ENCODE measurements around the gene CAMK2B. TPM values are rescaled to one million over a fixed set of nuclear protein-coding genes. Genes with fewer than 3 reads are reported as not detected.

The CAMK2B gene
- total RNA-seq, 1 donor from 2014 or later = 98.0 TPM

DNA sequence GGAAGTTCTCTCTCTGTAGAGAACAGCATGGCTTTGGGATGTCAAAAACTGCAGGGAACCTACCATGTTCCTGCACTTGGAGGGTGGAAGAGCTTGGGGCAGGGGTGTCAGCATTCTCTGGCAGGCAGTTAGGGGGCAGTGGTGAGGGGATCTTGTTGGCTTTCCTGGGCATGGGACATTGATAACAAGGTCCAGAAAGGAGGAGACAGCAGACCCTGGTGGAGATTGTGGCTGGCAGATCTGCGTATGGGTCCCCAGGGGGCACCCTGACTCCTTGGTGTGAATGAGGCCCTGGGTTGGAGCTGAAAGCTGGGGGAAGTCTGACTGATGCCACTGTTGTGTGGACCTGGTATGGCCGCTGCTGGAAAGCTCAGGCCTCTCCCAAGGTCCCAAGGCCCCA, 22.9 kb upstream of the CAMK2B start:
- H3K27me3 ChIP-seq (ENCODE audit: low read depth) = no peaks in the 10 kb centered on the region
- H3K4me3 ChIP-seq = no peak overlapping the region
- H3K4me1 ChIP-seq = peaks cover 24% of the 10 kb centered on the region
- H3K36me3 ChIP-seq = no peaks in the 10 kb centered on the region
- TF ChIP-seq, protein P1, sequence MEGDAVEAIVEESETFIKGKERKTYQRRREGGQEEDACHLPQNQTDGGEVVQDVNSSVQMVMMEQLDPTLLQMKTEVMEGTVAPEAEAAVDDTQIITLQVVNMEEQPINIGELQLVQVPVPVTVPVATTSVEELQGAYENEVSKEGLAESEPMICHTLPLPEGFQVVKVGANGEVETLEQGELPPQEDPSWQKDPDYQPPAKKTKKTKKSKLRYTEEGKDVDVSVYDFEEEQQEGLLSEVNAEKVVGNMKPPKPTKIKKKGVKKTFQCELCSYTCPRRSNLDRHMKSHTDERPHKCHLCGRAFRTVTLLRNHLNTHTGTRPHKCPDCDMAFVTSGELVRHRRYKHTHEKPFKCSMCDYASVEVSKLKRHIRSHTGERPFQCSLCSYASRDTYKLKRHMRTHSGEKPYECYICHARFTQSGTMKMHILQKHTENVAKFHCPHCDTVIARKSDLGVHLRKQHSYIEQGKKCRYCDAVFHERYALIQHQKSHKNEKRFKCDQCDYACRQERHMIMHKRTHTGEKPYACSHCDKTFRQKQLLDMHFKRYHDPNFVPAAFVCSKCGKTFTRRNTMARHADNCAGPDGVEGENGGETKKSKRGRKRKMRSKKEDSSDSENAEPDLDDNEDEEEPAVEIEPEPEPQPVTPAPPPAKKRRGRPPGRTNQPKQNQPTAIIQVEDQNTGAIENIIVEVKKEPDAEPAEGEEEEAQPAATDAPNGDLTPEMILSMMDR (IDR thresholded peaks at IDR 0.05; ENCODE audit: borderline replicate concordance) = peak; percentile 9
- H3K9me3 ChIP-seq (replicated peaks) = peaks cover under 1% of the 10 kb centered on the region
- no peak for DNase-seq
- H3K27ac ChIP-seq (replicated peaks) = no peak overlapping the region
- intact Hi-C loops (cut with micrococcal nuclease) = no loop called here

DNA sequence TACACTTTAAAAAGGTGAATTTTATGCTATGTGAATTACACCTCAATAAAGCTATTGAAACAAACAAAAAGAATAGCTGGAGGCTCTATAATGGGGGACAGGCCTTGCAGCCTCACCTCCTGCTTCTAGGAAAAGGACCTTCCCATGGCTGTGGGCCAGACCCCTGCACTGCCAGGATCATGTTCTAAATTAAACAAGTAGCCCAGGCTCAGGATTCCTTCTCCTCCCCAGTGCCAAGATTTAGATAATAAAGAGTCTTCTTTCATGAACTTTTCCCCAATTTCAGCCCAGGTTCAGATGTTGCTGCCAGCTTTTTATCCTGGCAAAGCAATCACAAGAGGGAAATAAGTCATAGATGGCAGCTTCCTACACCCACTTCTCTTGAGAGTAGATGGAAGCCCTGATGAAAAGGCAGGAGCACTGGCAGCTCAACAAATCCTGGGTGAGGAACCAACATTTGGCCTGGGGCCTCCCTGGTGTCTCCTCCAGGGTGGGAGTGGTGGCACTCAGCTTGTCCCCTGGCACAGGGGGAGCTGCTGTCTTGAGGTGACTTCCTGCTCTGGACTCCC, 22.2 kb upstream of the CAMK2B start:
- Histone ChIP-seq H3K36me3 (no peaks in the 10 kb centered on the region), H3K9me3 (replicated peaks) (peaks cover 6% of the 10 kb centered on the region), H3K4me1 (peaks cover 24% of the 10 kb centered on the region), H3K27ac (replicated peaks) (peak overlapping the region; percentile 53), H3K27me3 (ENCODE audit: low read depth) (no peaks in the 10 kb centered on the region), H3K4me3 (no peak overlapping the region)
- intact Hi-C loops (cut with micrococcal nuclease) = no loop called here
- DNase-seq = peak; percentile 68
- TF ChIP-seq, protein P1 (IDR thresholded peaks at IDR 0.05; ENCODE audit: borderline replicate concordance) = no peak

DNA sequence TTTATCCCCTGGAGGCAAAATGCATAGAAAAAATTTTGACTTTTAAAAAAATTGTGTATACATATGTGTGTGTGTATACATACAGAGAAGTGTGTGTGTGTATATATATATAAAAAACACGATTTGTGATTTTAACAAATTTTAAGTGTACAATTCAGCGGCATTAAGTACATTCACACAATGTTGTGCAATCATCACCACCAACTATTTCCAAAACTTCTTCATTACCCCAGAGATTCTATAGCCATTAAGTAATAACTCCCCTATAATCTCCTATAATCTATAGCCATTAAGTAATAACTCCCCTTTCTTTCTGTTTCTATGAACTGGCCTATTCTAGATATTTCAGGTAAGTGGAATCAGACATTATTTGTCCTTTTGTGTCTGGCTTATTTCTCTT, 20.7 kb upstream of the CAMK2B start:
- Histone ChIP-seq H3K4me3 (no peak overlapping the region), H3K36me3 (no peaks in the 10 kb centered on the region), H3K27ac (replicated peaks) (no peak overlapping the region), H3K27me3 (ENCODE audit: low read depth) (no peaks in the 10 kb centered on the region), H3K4me1 (peaks cover 24% of the 10 kb centered on the region), H3K9me3 (replicated peaks) (peaks cover 6% of the 10 kb centered on the region)
- intact Hi-C loops (cut with micrococcal nuclease) = no loop called here
- TF ChIP-seq, protein P1 (IDR thresholded peaks at IDR 0.05; ENCODE audit: borderline replicate concordance) = no peak
- DNase-seq = no peak

DNA sequence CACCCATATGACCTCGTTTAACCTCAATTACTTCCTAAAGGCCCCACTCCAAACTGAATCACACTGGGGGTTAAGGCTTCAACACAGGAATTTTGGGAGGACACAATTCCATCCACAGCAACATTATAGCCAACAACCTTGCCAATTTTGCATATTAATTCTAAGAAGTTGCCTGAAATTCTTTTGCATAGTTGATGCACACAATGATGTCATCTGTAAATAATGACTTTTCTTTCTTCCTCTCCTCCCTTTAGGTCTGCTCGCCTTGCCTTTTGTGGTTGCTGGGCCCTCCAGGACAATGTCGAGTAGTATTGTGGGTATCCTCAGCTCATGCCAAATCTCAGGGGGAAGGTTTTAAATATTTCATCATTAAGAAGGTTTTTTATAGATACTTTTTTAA, 16.0 kb upstream of the CAMK2B start:
- TF ChIP-seq, protein P1 (IDR thresholded peaks at IDR 0.05; ENCODE audit: borderline replicate concordance) = no peak
- peaks cover 27% of the 10 kb centered on the region for H3K9me3 ChIP-seq (replicated peaks)
- no peaks in the 10 kb centered on the region for H3K36me3 ChIP-seq
- H3K4me3 ChIP-seq = no peak overlapping the region
- no peaks in the 10 kb centered on the region for H3K4me1 ChIP-seq
- H3K27ac ChIP-seq (replicated peaks) = no peak overlapping the region
- intact Hi-C loops (cut with micrococcal nuclease) = no loop called here
- DNase-seq = no peak
- no peaks in the 10 kb centered on the region for H3K27me3 ChIP-seq (ENCODE audit: low read depth)

DNA sequence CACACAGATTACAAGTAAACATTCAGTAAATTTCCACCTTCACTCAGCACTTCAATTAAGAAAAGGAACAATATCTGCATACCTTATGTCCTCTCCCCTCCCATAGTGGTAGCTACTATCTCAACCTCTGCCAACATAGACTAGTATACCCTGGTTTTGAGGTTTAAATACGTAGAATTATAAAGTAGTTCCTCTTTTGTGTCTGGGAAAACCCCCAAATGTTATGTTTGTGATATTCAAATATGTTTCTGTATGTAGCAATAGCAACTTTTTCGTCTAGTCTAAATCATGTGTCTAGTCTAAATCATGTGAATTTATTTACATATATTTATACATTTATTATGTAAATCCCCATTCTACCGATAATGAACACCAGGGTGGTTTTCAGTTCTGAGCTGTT, 13.2 kb upstream of the CAMK2B start:
- intact Hi-C loops (cut with micrococcal nuclease) = no loop called here
- Histone ChIP-seq H3K36me3 (no peaks in the 10 kb centered on the region), H3K4me3 (no peak overlapping the region), H3K27ac (replicated peaks) (no peak overlapping the region), H3K9me3 (replicated peaks) (peaks cover 28% of the 10 kb centered on the region), H3K27me3 (ENCODE audit: low read depth) (no peaks in the 10 kb centered on the region), H3K4me1 (peaks cover 15% of the 10 kb centered on the region)
- TF ChIP-seq, protein P1 (IDR thresholded peaks at IDR 0.05; ENCODE audit: borderline replicate concordance) = no peak
- DNase-seq = no peak

All from left ventricle myocardium inferior (tissue), 1 donor.